OCI-LY3 (cell line): ENCODE results near the gene ZNF688.

Experiments used
- H2AFZ ChIP-seq: fragments of 200-600, 300-600 bp; shearing (Covaris generic); 2 replicates; pipeline ENCODE4 v1.6.0; 2014; ENCODE audit warnings: antibody characterized with exemption, low read depth, low read length
- H3K27ac ChIP-seq: fragments of 200-600, 300-600 bp; sonication (generic); 2 replicates; pipeline ENCODE4 v1.5.1; 2014; ENCODE audit warnings: mild to moderate bottlenecking, low read length, moderate library complexity, mixed read lengths
- H3K27me3 ChIP-seq: fragments of 200-600, 300-600 bp; sonication (generic); 2 replicates; pipeline ENCODE4 v1.6.1; 2014; ENCODE audit warnings: low read depth, low read length, mixed read lengths
- H3K36me3 ChIP-seq: fragments of 200-600, 300-600 bp; sonication (generic); replicated peaks from 2 replicates; pipeline ENCODE3; 2014; ENCODE audit warnings: low read depth, low read length, mixed read lengths
- H3K4me1 ChIP-seq: fragments of 300-600, 200-600 bp; sonication (generic); 2 replicates; pipeline ENCODE4 v1.6.1; 2014; ENCODE audit warnings: low read length, mixed read lengths
- H3K4me2 ChIP-seq: fragments of 200-600, 300-600 bp; sonication (generic); 2 replicates; pipeline ENCODE4 v1.6.1; 2014; ENCODE audit warnings: low read length, mixed read lengths
- H3K4me3 ChIP-seq: fragments of 300-600, 200-600 bp; sonication (generic); 2 replicates; pipeline ENCODE4 v1.5.1; 2014; ENCODE audit warnings: antibody characterized with exemption, mild to moderate bottlenecking, low read length, moderate library complexity
- H3K79me2 ChIP-seq: fragments of 300-600, 200-600 bp; shearing (Covaris generic); 2 replicates; pipeline ENCODE4 v1.6.1; 2014; ENCODE audit warnings: mild to moderate bottlenecking, low read length, mixed read lengths
- H3K9ac ChIP-seq: fragments of 300-600, 200-600 bp; shearing (Covaris generic); 2 replicates; pipeline ENCODE4 v1.6.0; 2014; ENCODE audit warnings: mild to moderate bottlenecking, low read length, moderate library complexity
- H3K9me3 ChIP-seq: fragments of 200-600, 300-600 bp; shearing (Covaris generic); 2 replicates; pipeline ENCODE4 v1.6.1; 2014; ENCODE audit warnings: low read length, mixed read lengths; ENCODE audit not compliant: insufficient read depth
- H4K20me1 ChIP-seq: fragments of 200-600, 300-600 bp; sonication (generic); 2 replicates; pipeline ENCODE4 v1.6.1; 2016; ENCODE audit warnings: low read length, mixed read lengths; ENCODE audit not compliant: insufficient read depth
- EZH2phosphoT487 ChIP-seq: fragments of 200-600 bp; shearing (Covaris generic); IDR thresholded peaks from 2 replicates; pipeline ENCODE4 v1.6.1; 2018; ENCODE audit warnings: antibody characterized with exemption, mixed run types, low read depth
- TF ChIP-seq, protein P1 (sequence below): fragments of 200-600, 300-600 bp; sonication (generic); IDR thresholded peaks from 2 replicates; pipeline ENCODE4 v1.5.1; 2014; ENCODE audit warnings: antibody characterized with exemption, low read length, low read depth

ZNF688 gene

DNA sequence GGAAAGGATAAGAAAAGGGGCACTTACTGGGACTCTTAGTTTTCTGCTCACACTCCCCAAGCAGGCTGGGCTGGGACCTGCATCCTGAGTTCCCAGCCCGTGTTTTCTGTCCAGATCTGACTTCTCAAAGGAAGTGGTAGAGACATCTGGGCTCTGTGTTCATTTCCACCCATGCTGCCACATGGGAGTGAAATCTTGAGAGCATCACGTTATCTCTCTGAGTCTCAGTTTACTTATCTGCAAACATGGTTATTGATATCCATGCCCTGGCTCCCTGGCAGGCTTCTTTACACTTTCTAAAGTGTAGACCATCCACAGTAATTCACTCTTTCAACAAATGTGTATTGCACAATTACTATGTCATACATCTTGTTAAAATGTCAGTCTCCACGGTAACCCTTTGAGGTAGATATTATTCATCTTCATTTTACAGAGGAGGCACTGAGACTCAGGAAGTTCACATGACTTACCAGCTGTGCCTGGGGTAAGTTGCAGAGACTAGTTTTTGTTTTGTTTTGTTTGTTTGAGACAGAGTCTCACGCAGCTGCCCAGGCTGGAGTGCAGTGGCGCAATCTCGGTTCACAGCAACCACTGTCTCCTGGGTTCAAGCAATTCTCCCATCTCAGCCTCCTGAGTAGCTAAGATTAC, 3.4 kb downstream of the ZNF688 start:
- H3K36me3 ChIP-seq, result no peaks in the 10 kb centered on the region
- H3K4me3 ChIP-seq, result no peak overlapping the region
- H3K9ac ChIP-seq, result no peak overlapping the region
- no peak overlapping the region for H3K27ac ChIP-seq
- H4K20me1 ChIP-seq, result no peaks in the 10 kb centered on the region
- H3K4me2 ChIP-seq, result no peak overlapping the region
- 0 out of 2 replicates have a peak, but pooled peaks cover 5% of the 10 kb centered on the region for H3K79me2 ChIP-seq
- H2AFZ ChIP-seq, result no peak overlapping the region
- H3K4me1 ChIP-seq, result peaks cover 20% of the 10 kb centered on the region; the same call in 1 of the 2 replicates
- H3K27me3 ChIP-seq, result no peaks in the 10 kb centered on the region
- TF ChIP-seq EZH2phosphoT487, result no peak
- no peaks in the 10 kb centered on the region for H3K9me3 ChIP-seq

DNA sequence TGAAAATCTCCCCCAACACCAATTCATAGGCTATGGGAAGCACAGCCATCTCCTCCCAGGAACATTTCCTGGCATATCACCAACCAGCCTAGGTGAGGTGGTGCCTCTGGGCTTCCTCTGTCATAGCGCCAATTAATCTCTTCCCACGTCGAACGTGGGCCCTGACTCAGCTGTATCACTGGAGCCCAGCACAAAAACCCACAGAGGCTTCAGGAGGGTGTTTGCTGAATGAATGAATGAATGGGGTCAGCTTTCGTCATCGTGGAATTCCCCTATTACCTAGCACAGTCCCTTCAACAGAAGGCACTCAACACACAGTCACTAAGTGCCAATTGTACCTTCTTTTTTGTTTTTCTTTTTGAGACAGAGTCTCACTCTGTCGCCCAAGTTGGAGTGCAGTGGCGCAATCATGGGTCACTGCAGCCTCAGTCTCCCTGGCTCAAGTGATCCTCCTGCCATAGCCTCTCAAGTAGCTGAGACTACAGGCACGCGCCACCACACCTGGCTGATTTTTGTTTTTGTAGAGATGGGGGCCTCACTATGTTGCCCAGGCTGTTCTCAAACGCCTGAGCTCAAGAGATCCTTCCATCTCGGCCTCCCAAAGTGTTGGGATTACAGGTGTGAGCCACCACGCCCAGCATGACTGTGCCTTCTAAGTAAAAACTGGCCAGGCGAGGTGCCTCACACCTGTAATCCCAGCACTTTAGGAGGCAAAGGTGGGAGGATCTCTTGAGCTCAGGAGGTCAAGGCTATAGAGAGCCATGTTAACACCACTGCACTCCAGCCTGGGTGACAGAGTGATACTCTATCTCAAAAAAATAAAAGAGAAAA, 4.1 kb downstream of the ZNF688 start:
- H3K9me3 ChIP-seq, result no peaks in the 10 kb centered on the region
- no peak for TF ChIP-seq EZH2phosphoT487
- TF ChIP-seq, protein P1, sequence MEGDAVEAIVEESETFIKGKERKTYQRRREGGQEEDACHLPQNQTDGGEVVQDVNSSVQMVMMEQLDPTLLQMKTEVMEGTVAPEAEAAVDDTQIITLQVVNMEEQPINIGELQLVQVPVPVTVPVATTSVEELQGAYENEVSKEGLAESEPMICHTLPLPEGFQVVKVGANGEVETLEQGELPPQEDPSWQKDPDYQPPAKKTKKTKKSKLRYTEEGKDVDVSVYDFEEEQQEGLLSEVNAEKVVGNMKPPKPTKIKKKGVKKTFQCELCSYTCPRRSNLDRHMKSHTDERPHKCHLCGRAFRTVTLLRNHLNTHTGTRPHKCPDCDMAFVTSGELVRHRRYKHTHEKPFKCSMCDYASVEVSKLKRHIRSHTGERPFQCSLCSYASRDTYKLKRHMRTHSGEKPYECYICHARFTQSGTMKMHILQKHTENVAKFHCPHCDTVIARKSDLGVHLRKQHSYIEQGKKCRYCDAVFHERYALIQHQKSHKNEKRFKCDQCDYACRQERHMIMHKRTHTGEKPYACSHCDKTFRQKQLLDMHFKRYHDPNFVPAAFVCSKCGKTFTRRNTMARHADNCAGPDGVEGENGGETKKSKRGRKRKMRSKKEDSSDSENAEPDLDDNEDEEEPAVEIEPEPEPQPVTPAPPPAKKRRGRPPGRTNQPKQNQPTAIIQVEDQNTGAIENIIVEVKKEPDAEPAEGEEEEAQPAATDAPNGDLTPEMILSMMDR, result no peak
- no peak overlapping the region for H3K4me2 ChIP-seq
- no peaks in the 10 kb centered on the region for H3K36me3 ChIP-seq
- no peak overlapping the region for H3K9ac ChIP-seq
- no peak overlapping the region for H3K27ac ChIP-seq
- H3K27me3 ChIP-seq, result no peaks in the 10 kb centered on the region
- H2AFZ ChIP-seq, result no peak overlapping the region
- H3K79me2 ChIP-seq, result 0 out of 2 replicates have a peak, but pooled peaks cover 5% of the 10 kb centered on the region
- peaks cover 17% of the 10 kb centered on the region; the same call in 1 of the 2 replicates for H3K4me1 ChIP-seq
- H3K4me3 ChIP-seq, result no peak overlapping the region
- H4K20me1 ChIP-seq, result no peaks in the 10 kb centered on the region

DNA sequence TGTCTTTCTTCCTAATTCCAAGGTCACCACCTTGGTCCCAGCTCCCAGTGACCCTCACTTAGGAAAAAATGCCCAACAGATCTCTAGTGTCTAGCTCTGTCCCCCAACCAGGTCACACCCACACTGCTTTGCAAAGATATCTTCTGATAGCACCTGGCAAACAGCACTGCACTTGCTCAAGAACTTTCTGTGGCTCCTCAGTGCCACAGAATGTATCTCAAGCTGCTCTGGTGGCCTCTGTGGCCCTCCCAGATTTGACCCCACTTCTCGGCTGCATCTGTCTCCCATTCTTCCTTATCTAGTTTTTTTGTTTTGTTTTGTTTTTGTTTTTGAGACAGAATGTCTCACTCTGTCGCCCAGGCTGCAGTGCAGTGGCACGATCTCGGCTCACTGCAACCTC, 5.0 kb downstream of the ZNF688 start:
- TF ChIP-seq EZH2phosphoT487, result no peak
- TF ChIP-seq, protein P1, result no peak
- H3K4me1 ChIP-seq, result peaks cover 17% of the 10 kb centered on the region; the same call in 1 of the 2 replicates
- H3K4me2 ChIP-seq, result no peak overlapping the region

DNA sequence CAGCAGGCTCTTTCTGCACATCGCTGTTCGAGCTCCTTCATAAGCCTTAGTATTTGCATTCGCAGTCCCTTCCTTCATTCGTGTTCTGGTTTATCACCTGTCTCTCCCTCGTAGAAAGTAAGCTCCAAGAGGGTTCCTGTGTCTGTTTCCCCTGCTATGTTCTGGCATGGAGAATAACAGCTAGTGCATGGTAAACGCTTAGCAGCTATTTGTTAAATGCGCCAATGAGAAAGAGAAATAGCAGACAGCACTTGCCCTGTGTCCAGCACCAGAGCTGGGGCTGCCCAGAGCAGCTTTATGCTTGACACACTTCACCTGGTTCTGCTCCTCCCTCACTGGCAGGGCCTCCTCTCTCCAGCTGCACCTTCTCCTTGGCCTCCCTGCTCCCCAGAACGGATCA, 5.5 kb downstream of the ZNF688 start:
- Histone ChIP-seq H3K4me1 (peaks cover 18% of the 10 kb centered on the region; the same call in 1 of the 2 replicates), H3K9me3 (no peaks in the 10 kb centered on the region), H3K4me2 (no peak overlapping the region), H3K4me3 (no peak overlapping the region), H3K79me2 (0 out of 2 replicates have a peak, but pooled peaks cover 2% of the 10 kb centered on the region), H2AFZ (no peak overlapping the region; the same call in 1 of the 2 replicates), H3K27ac (no peak overlapping the region), H3K9ac (no peak overlapping the region), H4K20me1 (no peaks in the 10 kb centered on the region), H3K36me3 (no peaks in the 10 kb centered on the region), H3K27me3 (no peaks in the 10 kb centered on the region)
- TF ChIP-seq EZH2phosphoT487, result no peak
- TF ChIP-seq, protein P1, result no peak

More for the DNA sequence above, 5.0 kb downstream of the ZNF688 start:
- Histone ChIP-seq H4K20me1 (no peaks in the 10 kb centered on the region), H3K4me3 (no peak overlapping the region), H3K9ac (no peak overlapping the region), H2AFZ (no peak overlapping the region), H3K27ac (no peak overlapping the region), H3K9me3 (no peaks in the 10 kb centered on the region), H3K79me2 (0 out of 2 replicates have a peak, but pooled peaks cover 5% of the 10 kb centered on the region), H3K27me3 (no peaks in the 10 kb centered on the region), H3K36me3 (no peaks in the 10 kb centered on the region)
